HEK293T (cell line): ENCODE results near the gene SLC16A4.

ENCODE experiments used
- CTBP1 ChIP-seq: fragments of 450-650 bp; IDR thresholded peaks from 2 replicates; pipeline ENCODE4 v1.6.1; 2016; ENCODE audit warnings: borderline replicate concordance
- FOXA1 ChIP-seq: fragments of 450-650 bp; IDR thresholded peaks from 2 replicates; pipeline ENCODE4 v1.6.1; 2016; ENCODE audit warnings: mild to moderate bottlenecking
- FOXM1 ChIP-seq: fragments of 450-650 bp; IDR thresholded peaks from 2 replicates; pipeline ENCODE4 v1.6.1; 2017; ENCODE audit warnings: mild to moderate bottlenecking, borderline replicate concordance
- SP1 ChIP-seq: fragments of 450-650 bp; IDR thresholded peaks from 2 replicates; pipeline ENCODE4 v1.6.1; 2017
- ZNF384 ChIP-seq: fragments of 450-650 bp; IDR thresholded peaks from 2 replicates; pipeline ENCODE4 v1.6.1; 2016

DNA sequence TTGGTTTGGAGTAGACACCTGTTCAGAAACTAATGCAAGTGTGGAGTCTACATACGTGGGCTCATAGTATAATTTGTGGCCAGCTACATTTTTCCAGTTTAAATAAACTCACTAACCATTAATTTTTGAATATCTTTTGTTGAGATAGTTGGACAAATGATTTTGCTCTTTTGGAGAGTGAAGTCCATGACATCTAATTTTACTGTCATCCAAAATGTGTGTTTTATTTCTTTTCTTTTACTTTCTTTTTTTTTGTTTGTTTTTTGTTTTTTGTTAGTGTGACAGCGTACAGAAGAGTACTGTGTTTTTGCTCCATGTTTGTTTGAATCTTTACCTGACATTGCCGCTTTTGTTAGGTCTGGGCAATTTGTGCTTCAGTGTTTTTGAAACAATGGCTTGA, 46.7 kb downstream of the SLC16A4 start:
- TF ChIP-seq SP1, result no peak
- TF ChIP-seq FOXA1, result no peak
- TF ChIP-seq CTBP1, result no peak
- no peak for TF ChIP-seq FOXM1
- TF ChIP-seq ZNF384, result no peak
